Right lobe of liver (tissue), 6 donors: Measurements from ENCODE around the gene STRBP. TPM values are rescaled to one million over a fixed set of nuclear protein-coding genes. Genes with fewer than 3 reads are reported as not detected.

Source experiments
- ATAC-seq, 4 donors: fragments of 200-7000 bp; cut with Tn5 transposase; one replicate each; pipeline ENCODE4 v1.9.1; 2020; ENCODE audit warnings: mild to moderate bottlenecking in 4 of 4, moderate library complexity in 4 of 4
- DNase-seq, 3 donors: peaks; one replicate each; pipeline ENCODE4 v3.0.0-alpha.2; 2020
- H3K27ac ChIP-seq, 3 donors: fragments of 200-600 bp; one replicate each; pipeline ENCODE4 v1.8.0; 2022
- H3K27me3 ChIP-seq, 2 donors: fragments of 200-600 bp; one replicate each; pipeline ENCODE4 v1.8.0; 2022
- H3K36me3 ChIP-seq, 4 donors: fragments of 200-600 bp; sonication (generic) in 1 of 4; one replicate each; pipeline versions ENCODE4 v1.5.1 to v1.8.0; 2017 to 2022; ENCODE audit warnings: control low read depth in 1 of 4
- H3K4me1 ChIP-seq, 4 donors: fragments of 200-600 bp; sonication (generic) in 1 of 4; one replicate each; pipeline versions ENCODE4 v1.5.1 to v1.8.0; 2017 to 2022; ENCODE audit warnings: control low read depth in 1 of 4
- H3K4me3 ChIP-seq, 3 donors: fragments of 200-600 bp; one replicate each; pipeline ENCODE4 v1.8.0; 2022
- H3K9me3 ChIP-seq, 4 donors: fragments of 200-600 bp; sonication (generic) in 1 of 4; one replicate each; pipeline versions ENCODE4 v1.5.1 to v1.8.0; 2017 to 2022; ENCODE audit warnings: control low read depth in 1 of 4
- POLR2A ChIP-seq: fragments of 450-650 bp; IDR thresholded peaks from one replicate; pipeline ENCODE4 v1.6.1; 2017; ENCODE audit warnings: antibody characterized with exemption, mild to moderate bottlenecking
- WGBS: methylation state at CpG from one replicate; pipeline ENCODE4 v1.1.6; 2018; ENCODE audit warnings: low coverage, low lambda C conversion rate; ENCODE audit not compliant: insufficient coverage; ENCODE audit errors: missing lambda C conversion rate; 5-methylcytosine and 5-hydroxymethylcytosine counted together
- intact Hi-C, 2 donors: fragments of 100-400 bp; cut with DNase I; formaldehyde crosslinking; loops; one replicate each; pipeline versions ENCODE4 v1.11.2 to v1.14.1; 2022
- total RNA-seq, 6 experiments: library from RNA; depleted of rRNA in 2 of 6; stranded (reverse); fragments of >200 nt in 2 of 6; fragmentation: NEBNext Ultra II Directional in 3 of 6; extraction: Animal tissue kit (Norgen Biotek cat#: 25700) in 3 of 6; gene quantifications; one replicate each; pipeline versions ENCODE4 v1.1.0 to v1.2.4, GENCODE V29; 2016 to 2023
- TF ChIP-seq, protein P1 (sequence below), 4 donors: fragments of 200-600 bp in 3 of 4; fragments of 450-650 bp in 1 of 4; IDR thresholded peaks; one replicate each; pipeline versions ENCODE4 v1.5.1 to v1.8.0; 2016 to 2022; ENCODE audit warnings: antibody characterized with exemption in 4 of 4, mild to moderate bottlenecking in 2 of 4
- donor health status: DM: no; HTN: yes; CAD: no.
- donor health status: DM: no; HTN: no; CAD: no.
- donor health status: DM: no; HTN: no; CAD: no.
- donor health status: DM: no; HTN: yes; CAD: no.
- donor health status: DM: no; HTN: yes; CAD: no.

The STRBP gene
- total RNA-seq, 6 experiments from 2014 or later: 5.3 to 10.2 (median 8.3) TPM

DNA sequence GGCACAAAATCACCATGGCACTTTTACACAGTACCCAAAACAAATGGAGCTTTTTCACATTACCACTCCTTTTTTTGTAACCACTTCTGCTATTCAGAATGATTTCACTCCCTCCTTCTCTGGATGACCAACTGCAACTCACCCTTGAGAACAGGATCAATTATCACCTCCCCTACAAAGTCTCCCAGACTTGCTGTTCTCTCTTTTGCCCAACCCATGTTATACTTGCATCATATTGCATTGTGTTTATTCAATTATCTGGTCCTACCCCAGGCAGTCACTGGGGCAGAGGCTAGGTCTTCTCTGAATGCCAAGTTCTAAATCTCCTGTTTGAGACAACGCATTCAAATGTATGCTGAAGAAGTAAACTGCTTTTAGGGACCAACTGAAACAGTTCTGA is 139.0 kb downstream of the STRBP start:
- intact Hi-C loops: no loop called here
- H3K4me3 ChIP-seq: no peak overlapping the region
- no peaks in the 10 kb centered on the region for H3K36me3 ChIP-seq
- ATAC-seq (no peak), DNase-seq (no peak)
- WGBS: 69% methylated on average over 1 of the region's 1 CpG
- TF ChIP-seq, protein P1, sequence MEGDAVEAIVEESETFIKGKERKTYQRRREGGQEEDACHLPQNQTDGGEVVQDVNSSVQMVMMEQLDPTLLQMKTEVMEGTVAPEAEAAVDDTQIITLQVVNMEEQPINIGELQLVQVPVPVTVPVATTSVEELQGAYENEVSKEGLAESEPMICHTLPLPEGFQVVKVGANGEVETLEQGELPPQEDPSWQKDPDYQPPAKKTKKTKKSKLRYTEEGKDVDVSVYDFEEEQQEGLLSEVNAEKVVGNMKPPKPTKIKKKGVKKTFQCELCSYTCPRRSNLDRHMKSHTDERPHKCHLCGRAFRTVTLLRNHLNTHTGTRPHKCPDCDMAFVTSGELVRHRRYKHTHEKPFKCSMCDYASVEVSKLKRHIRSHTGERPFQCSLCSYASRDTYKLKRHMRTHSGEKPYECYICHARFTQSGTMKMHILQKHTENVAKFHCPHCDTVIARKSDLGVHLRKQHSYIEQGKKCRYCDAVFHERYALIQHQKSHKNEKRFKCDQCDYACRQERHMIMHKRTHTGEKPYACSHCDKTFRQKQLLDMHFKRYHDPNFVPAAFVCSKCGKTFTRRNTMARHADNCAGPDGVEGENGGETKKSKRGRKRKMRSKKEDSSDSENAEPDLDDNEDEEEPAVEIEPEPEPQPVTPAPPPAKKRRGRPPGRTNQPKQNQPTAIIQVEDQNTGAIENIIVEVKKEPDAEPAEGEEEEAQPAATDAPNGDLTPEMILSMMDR (IDR thresholded peaks at IDR 0.05): no peak
- TF ChIP-seq POLR2A: no peak
- no peaks in the 10 kb centered on the region for H3K27me3 ChIP-seq
- H3K27ac ChIP-seq: no peak overlapping the region
- peaks cover 0 to 8% (median 0%) of the 10 kb centered on the region in 4 donors for H3K4me1 ChIP-seq
- no peaks in the 10 kb centered on the region for H3K9me3 ChIP-seq

DNA sequence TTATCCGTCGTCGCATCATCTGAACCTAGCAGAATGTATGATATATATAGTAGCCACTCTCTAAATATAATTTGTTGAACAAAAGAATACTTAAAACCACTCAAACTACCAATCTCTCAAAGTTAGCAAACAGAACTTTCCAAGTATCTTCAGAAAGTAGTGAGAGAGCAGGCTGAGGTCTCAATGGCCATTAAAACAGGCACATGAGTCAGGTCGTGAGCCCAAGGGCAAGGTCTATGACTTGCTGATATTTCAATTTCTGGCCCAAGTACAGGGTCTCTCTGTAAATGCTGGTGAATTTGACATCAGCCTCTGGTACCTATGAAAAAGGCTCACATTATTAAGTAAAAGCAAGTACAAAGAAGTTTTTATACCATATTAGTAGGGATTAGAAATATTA is 139.8 kb downstream of the STRBP start:
- no peak for ATAC-seq

DNA sequence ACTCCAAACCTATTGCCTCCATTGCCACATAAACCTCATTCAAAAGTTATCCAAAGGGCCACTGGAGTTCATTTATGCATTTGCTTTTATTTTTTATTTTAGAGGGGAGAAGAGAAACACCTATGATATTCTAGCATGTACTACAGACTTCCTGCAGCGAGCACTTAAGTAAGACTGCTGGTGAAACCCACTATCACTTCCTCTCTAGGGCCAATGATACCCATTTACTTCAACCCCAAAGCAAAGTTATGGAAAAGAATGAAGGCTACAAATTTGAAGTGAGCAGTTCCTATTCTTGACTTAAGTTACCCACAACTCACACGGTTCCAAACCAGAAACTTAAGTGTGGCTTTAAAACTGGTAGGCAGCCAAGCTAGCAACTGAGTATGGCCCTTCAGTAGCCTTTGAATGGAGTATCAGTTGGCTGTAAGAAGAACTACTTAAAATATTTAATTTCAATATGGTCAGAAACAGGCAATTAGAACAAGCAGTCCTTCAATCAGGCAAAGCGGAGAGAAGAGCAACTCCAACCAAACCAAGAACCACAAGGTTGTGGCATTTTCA is 140.8 kb downstream of the STRBP start:
- intact Hi-C loops: no loop called here
- ATAC-seq: no peak
- no peaks in the 10 kb centered on the region for H3K36me3 ChIP-seq
- WGBS: 85% methylated on average over 3 of the region's 3 CpGs
- H3K27me3 ChIP-seq: no peaks in the 10 kb centered on the region
- H3K9me3 ChIP-seq: no peaks in the 10 kb centered on the region
- DNase-seq: no peak
- H3K27ac ChIP-seq: no peak overlapping the region
- H3K4me1 ChIP-seq: peaks cover 0 to 8% (median 0%) of the 10 kb centered on the region in 4 donors
- no peak overlapping the region for H3K4me3 ChIP-seq
- no peak for TF ChIP-seq POLR2A
- TF ChIP-seq, protein P1 (IDR thresholded peaks at IDR 0.05): no peak

More for the DNA sequence above, 139.8 kb downstream of the STRBP start:
- no peak overlapping the region for H3K27ac ChIP-seq
- no peak for DNase-seq
- H3K27me3 ChIP-seq: no peaks in the 10 kb centered on the region
- no peaks in the 10 kb centered on the region for H3K9me3 ChIP-seq
- intact Hi-C loops: no loop called here
- H3K36me3 ChIP-seq: no peaks in the 10 kb centered on the region
- H3K4me1 ChIP-seq: peaks cover 0 to 8% (median 0%) of the 10 kb centered on the region in 4 donors
- H3K4me3 ChIP-seq: no peak overlapping the region
- TF ChIP-seq POLR2A: no peak
- TF ChIP-seq, protein P1 (IDR thresholded peaks at IDR 0.05): no peak
- WGBS: 94% methylated on average over 4 of the region's 4 CpGs

DNA sequence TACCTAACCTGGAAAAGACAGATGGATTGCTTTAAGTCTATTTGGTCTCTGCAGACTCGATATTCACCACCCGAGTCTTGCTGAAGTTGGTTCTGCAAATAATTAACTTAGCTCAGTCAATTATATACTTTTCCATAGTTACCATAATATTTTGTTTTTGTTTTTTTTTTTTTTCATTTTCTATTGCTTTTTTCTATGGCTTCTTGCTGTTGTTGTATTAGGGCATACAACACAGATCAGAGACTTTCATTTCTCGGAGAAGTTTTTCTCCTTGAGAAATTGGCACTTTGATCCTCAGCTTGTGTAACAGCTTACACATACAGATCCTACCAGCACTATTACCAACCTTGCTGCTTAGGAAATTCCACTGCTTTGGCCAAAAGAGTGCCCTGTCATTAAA is 146.9 kb downstream of the STRBP start:
- H3K4me1 ChIP-seq: peaks cover 0 to 10% (median 0%) of the 10 kb centered on the region in 4 donors
- DNase-seq (no peak), ATAC-seq (peak; percentile 83 to 94 (median 84))
- H3K4me3 ChIP-seq: no peak overlapping the region
- H3K27ac ChIP-seq: no peak overlapping the region
- no peak for TF ChIP-seq POLR2A
- TF ChIP-seq, protein P1 (IDR thresholded peaks at IDR 0.05): no peak
- no peaks in the 10 kb centered on the region for H3K27me3 ChIP-seq
- H3K36me3 ChIP-seq: no peaks in the 10 kb centered on the region
- 23% methylated on average over 3 of the region's 3 CpGs for WGBS
- H3K9me3 ChIP-seq: no peaks in the 10 kb centered on the region
- intact Hi-C loops: no loop called here
